Measurements from ENCODE around the gene OR6C75. TPM values are rescaled to one million over a fixed set of nuclear protein-coding genes. Genes with fewer than 3 reads are reported as not detected.

Gene OR6C75
- total RNA-seq, 1 experiment from 2014 or later: not detected

GRCh38 chr12:55416961-55417360, 54.2 kb downstream of the OR6C75 start:
- H3K9me3 ChIP-seq (ENCODE audit: control insufficient read depth, insufficient read depth, low read depth, low read length): no peaks in the 10 kb centered on the region
- DNase-seq (ENCODE audit: low read depth, low spot score) (no peak), ATAC-seq (no peak)
- no peaks in the 10 kb centered on the region for H3K36me3 ChIP-seq (ENCODE audit: control insufficient read depth, insufficient read depth, low read length)
- no TSS peak for BruUV-seq (replicated peaks)
- ChIA-PET POLR2A (no interaction called here), CTCF (no interaction called here)
- H3K4me3 ChIP-seq (ENCODE audit: low read depth in 2 of 2, low read length in 2 of 2): no peak overlapping the region
- intact Hi-C loops (cut with micrococcal nuclease; ENCODE audit: unreplicated experiment) (no loop called here), in situ Hi-C loops (cut with HindIII; ENCODE audit: low pct_unique_long_range_greater_than_20kb, low sequenced_read_pairs) (no loop called here)
- H3K27me3 ChIP-seq (ENCODE audit: control insufficient read depth, insufficient read depth, low read length): peaks cover 3% of the 10 kb centered on the region; the same call in 1 of the 2 replicates
- H3K27ac ChIP-seq (ENCODE audit: low read length): no peak overlapping the region
- TF ChIP-seq CTCF (IDR thresholded peaks at IDR 0.05) (no peak), SIN3A (IDR thresholded peaks at IDR 0.05; ENCODE audit: borderline replicate concordance, insufficient read depth, low read depth, low read length) (no peak), TCF7L2 (IDR thresholded peaks at IDR 0.05; ENCODE audit: low read depth, low read length) (no peak), REST (IDR thresholded peaks at IDR 0.05; ENCODE audit: insufficient read depth in 1 of 2, low read depth in 2 of 2, low read length in 1 of 2) (no peak), POLR2AphosphoS5 (IDR thresholded peaks at IDR 0.05; ENCODE audit: low read depth, low read length) (no peak)
- H3K4me1 ChIP-seq (ENCODE audit: control insufficient read depth, insufficient read depth, low read length): no peaks in the 10 kb centered on the region

Other genes starting within 250 kb of the OR6C75 start
- not detected for gene OR9K2, start 236.6 kb upstream of the OR6C75 start, total RNA-seq (2021; ENCODE audit: unreplicated experiment)
- gene OR10A7, start 141.9 kb upstream of the OR6C75 start, total RNA-seq (2021; ENCODE audit: unreplicated experiment): not detected
- not detected for gene OR6C74, start 118.4 kb upstream of the OR6C75 start, total RNA-seq (2021; ENCODE audit: unreplicated experiment)
- gene OR6C6, start 66.4 kb upstream of the OR6C75 start, total RNA-seq (2021; ENCODE audit: unreplicated experiment): not detected
- gene OR6C1, start 48.6 kb upstream of the OR6C75 start, total RNA-seq (2021; ENCODE audit: unreplicated experiment): not detected
- gene OR6C3, start 32.2 kb upstream of the OR6C75 start, total RNA-seq (2021; ENCODE audit: unreplicated experiment): not detected
- not detected for gene OR6C65, start 37.6 kb downstream of the OR6C75 start, total RNA-seq (2021; ENCODE audit: unreplicated experiment)
- gene OR6C76, start 63.3 kb downstream of the OR6C75 start, total RNA-seq (2021; ENCODE audit: unreplicated experiment): not detected
- not detected for gene OR6C2, start 81.1 kb downstream of the OR6C75 start, total RNA-seq (2021; ENCODE audit: unreplicated experiment)
- not detected for gene OR6C70, start 107.2 kb downstream of the OR6C75 start, total RNA-seq (2021; ENCODE audit: unreplicated experiment)
- not detected for gene OR6C68, start 129.4 kb downstream of the OR6C75 start, total RNA-seq (2021; ENCODE audit: unreplicated experiment)
- not detected for gene OR6C4, start 186.6 kb downstream of the OR6C75 start, total RNA-seq (2021; ENCODE audit: unreplicated experiment)
- gene OR2AP1, start 209.5 kb downstream of the OR6C75 start, total RNA-seq (2021; ENCODE audit: unreplicated experiment): not detected